CD4-positive, alpha-beta T cell treated with Interleukin-15 for 1 hour (primary cell): ENCODE results near the gene CYP27C1.

Source experiments
- DNase-seq: peaks from one replicate; pipeline ENCODE4 v3.0.0-alpha.2; 2020

Gene CYP27C1

DNA sequence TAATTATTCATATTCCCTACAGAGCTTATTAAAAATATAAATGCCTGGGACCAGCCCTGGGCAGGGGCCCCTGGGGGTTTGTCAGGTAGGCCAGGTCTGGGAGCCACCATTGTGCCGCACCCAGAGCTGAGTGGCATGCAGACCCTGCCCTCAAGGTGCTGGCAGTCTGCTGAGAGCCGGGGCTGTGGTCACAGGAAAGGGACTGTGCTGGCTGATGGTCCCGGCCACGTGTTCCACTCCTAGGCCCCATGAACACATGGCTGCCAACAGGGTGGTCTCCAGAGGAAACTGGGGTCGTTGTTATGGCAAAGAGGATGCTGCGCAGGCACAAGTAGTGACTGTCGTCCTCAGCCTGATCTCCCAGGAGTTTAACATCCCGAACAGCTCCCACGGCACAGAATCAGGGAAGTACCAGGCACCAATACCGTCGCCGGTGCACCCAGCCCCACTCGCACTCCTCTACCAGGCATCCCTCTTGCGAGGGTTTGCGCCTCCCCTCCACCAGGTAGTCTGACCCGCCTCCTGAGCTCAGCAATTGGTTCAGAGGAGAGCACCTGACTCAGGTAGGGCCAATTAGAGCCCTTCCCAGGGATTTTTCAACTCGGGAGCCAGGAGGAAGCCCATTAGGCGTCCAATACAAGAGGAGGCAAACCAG lies 73.9 kb downstream of the CYP27C1 start:
- DNase-seq, result no peak

GRCh38 chr2:127145280-127145895 lies 74.7 kb downstream of the CYP27C1 start:
- no peak for DNase-seq

GRCh38 chr2:127143841-127144782 lies 76.0 kb downstream of the CYP27C1 start:
- no peak for DNase-seq

DNA sequence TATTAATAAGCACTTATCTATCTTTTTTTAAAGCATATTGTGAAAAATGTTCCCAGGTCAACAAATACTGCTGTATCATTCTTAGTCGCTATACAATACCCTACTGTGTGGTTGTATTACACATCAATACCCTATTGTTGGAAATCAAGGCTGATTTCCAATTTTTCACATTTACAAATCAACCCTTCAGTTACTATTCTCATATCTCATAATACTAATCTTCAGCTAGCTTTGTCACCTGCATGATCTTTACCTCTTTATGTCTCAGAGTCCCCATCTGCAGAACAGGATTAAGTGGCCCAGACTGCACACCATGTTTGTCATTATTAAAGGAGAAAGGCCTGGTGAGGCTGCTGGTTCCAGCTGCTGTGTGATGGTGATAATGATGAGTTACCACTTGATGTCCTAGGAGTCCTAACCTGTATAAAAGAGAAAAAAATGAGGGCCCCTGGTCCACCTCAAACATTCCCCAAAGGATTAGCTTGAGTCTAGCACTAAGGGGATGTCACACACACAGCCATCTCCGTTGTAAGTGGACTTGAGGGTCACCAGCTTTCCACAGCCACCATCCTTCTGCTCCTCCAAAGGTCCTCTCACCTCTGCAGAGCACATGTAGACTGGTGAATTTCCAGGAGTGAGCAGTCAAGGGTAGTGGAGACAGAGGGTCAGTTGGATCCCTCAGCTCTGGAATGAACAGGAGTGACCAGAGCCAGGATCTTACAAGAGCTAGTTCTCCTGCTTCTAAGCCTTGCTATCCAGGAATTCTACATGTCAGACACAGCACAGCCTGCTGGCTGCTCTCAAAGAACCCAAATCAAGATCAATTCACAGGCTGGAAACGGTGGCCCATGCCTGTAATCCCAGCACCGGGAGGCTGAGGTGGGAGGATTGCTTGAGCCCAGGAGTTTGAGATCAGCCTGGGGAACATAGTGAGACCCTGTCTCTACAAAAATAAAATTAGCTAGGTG lies 77.2 kb downstream of the CYP27C1 start:
- DNase-seq, result no peak

DNA sequence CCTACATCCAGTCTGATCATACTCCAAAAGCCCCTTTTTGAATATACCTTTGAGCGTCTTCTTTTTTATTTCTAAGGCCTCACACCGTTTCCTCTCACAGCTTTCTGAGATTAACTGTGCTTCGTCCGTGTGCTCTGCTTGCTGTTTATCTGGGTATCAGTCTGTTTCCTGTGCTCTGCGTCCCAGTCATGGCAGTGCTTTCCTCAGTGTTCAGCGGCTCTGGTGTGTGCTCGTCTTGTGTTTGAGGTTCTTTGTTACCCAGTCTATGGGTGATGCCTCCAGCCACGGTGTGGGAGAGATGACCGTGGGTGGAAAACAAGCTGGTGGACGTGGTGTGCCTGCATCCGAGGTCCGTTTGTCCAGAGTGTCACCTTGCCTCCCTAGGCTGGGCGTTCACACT lies 79.6 kb downstream of the CYP27C1 start:
- DNase-seq, result no peak

DNA sequence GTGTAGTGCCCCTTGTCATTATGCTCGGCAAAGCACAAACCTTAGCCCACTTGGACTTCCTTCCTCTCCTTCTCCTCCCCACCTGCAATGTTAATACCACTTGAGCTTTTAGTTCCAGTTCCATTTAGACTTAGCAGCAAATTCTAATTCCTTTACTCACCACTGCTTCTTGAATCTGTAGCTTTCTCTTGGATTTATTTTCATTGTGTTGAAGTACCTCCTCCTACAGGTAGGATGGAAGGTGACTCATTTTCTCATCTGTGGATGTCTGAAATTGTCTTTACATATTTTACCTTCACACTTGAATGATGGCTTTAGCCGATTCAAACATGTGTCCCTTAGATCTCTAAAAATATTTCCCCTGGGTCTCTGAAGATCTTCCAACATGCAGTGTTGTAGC lies 80.3 kb downstream of the CYP27C1 start:
- no peak for DNase-seq

DNA sequence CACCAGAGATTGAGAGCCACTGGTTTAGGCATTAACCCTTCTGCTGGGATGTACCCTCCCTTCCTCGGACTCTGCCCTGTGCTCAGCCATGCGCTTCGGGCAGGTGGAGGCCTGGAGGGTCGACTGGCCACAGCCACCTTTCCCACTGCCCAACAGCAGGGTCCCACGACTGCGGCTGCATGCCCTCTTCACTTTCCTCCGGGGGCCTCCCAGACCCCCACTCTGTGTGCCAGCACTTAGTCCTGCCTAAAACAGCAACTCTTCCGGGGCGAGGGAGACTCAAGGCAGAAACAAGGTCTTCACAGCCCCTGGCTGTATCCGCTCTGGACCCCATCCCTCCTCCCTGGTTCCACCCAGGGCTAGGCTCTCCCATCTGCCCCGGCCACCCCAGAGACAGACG lies 81.8 kb downstream of the CYP27C1 start:
- DNase-seq, result no peak

DNA sequence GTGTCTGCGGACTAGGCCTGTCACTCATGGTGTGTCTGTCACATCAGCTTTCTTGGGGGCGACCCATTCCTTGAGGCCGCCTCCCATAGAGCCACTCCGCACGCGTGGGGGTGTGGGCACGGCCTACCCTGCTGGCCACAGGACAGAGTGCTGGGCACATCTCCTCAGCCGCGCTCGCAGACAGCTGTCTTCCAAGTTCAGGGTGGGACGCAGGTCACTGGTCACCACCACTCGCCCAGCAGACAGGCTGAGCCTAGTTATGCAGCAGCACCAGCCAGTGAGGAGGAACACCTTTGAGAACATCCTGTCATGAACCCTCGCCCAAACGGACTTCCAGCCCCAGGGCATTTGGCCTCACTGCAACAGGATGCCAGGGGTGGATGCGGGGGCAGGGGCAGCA lies 82.4 kb downstream of the CYP27C1 start:
- DNase-seq, result no peak

DNA sequence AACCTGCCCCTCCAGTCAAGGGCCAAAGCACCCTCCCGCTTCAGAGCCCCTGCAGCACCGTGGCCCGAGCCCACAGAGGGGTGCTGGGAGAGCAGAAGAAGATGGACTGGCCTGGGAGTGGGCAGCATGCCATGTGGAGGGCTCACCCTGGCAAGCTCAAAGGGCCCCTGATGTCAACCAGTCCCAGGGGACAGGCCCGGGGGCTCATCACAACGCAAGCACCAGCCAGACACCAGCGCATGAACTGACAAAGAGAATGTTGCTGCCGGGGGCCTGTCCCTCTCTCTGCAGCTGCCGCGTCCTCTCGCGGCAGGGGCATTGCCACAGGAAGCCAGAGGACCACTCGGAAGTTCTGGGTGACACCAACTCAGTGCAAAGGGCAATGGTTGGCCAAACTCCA lies 82.9 kb downstream of the CYP27C1 start:
- DNase-seq, result no peak

GRCh38 chr2:127134833-127135830 lies 85.0 kb downstream of the CYP27C1 start:
- no peak for DNase-seq

- no peak for DNase-seq
Measured at GRCh38 chr2:127134235-127134634, 85.9 kb downstream of the CYP27C1 start.
